Activated naive CD4-positive, alpha-beta T cell treated with Interleukin-2 at 50 U/mL for 16 hours (primary cell): ENCODE results near the gene CCNYL1.
"Not testable (repeated sequence)": the region's sequence is repeated elsewhere in the genome, so short reads cannot be mapped to it uniquely, and the experiment has no call there.

Experiments
- DNase-seq: peaks from one replicate; pipeline ENCODE4 v3.0.0-alpha.2; 2020

CCNYL1 gene

GRCh38 chr2:207698301-207698700, 13.1 kb upstream of the CCNYL1 start:
- no peak for DNase-seq

- no peak for DNase-seq
These were observed 7.4 kb upstream of the CCNYL1 start for GRCh38 chr2:207704078-207704477.

- no peak for DNase-seq
These were observed 6.8 kb upstream of the CCNYL1 start for GRCh38 chr2:207704671-207705070.

GRCh38 chr2:207706936-207707860, 4.2 kb upstream of the CCNYL1 start:
- DNase-seq = no peak

- DNase-seq = peak; percentile 51
These were observed 500 bp downstream of the CCNYL1 start for GRCh38 chr2:207711750-207712530.

GRCh38 chr2:207716056-207716455, 4.6 kb downstream of the CCNYL1 start:
- DNase-seq = no peak

- DNase-seq = no peak
These were observed 7.1 kb downstream of the CCNYL1 start for GRCh38 chr2:207718521-207718920.

- no peak for DNase-seq
These were observed 7.6 kb downstream of the CCNYL1 start for GRCh38 chr2:207719008-207719407.

GRCh38 chr2:207719655-207720054, 8.2 kb downstream of the CCNYL1 start:
- DNase-seq = not testable (repeated sequence)

GRCh38 chr2:207720517-207721187, 9.2 kb downstream of the CCNYL1 start:
- DNase-seq = no peak

GRCh38 chr2:207722773-207723424, 11.5 kb downstream of the CCNYL1 start:
- no peak for DNase-seq

- DNase-seq = not testable (repeated sequence)
These were observed 12.0 kb downstream of the CCNYL1 start for GRCh38 chr2:207723425-207723787.

- no peak for DNase-seq
These were observed 12.7 kb downstream of the CCNYL1 start for GRCh38 chr2:207724113-207724512.

GRCh38 chr2:207725873-207726578, 14.6 kb downstream of the CCNYL1 start:
- no peak for DNase-seq

- no peak for DNase-seq
These were observed 15.8 kb downstream of the CCNYL1 start for GRCh38 chr2:207727261-207727660.

- DNase-seq = no peak
These were observed 18.1 kb downstream of the CCNYL1 start for GRCh38 chr2:207729465-207729998.

- no peak for DNase-seq
These were observed 19.7 kb downstream of the CCNYL1 start for GRCh38 chr2:207731138-207731537.

GRCh38 chr2:207733597-207734240, 22.3 kb downstream of the CCNYL1 start:
- DNase-seq = no peak

GRCh38 chr2:207734264-207734635, 22.8 kb downstream of the CCNYL1 start:
- no peak for DNase-seq

GRCh38 chr2:207734636-207735512, 23.4 kb downstream of the CCNYL1 start:
- DNase-seq = no peak
